Mesangial cell (primary cell): ENCODE data around the gene PMVK. TPM values are rescaled to one million over a fixed set of nuclear protein-coding genes. Genes with fewer than 3 reads are reported as not detected.

ENCODE experiments used
- total RNA-seq: library from RNA; depleted of rRNA; stranded (reverse); fragments of >200 nt; gene quantifications from 2 replicates; pipeline ENCODE4 v1.2.3, GENCODE V29; 2015

PMVK gene
- total RNA-seq, result 10.8 and 13.6 TPM in 2 replicates

GRCh38 chr1:154936555-154937084, at the start of gene PMVK:
PMVK (minus strand) TSS chr1:154936719; CDS start chr1:154936685, 34 bp downstream.

GRCh38 chr1:154982897-154983648, 46.6 kb upstream of the PMVK start, which contains the start of gene FLAD1:
FLAD1 (plus strand) TSS chr1:154983344; CDS start chr1:154983695, 351 bp downstream.

DNA sequence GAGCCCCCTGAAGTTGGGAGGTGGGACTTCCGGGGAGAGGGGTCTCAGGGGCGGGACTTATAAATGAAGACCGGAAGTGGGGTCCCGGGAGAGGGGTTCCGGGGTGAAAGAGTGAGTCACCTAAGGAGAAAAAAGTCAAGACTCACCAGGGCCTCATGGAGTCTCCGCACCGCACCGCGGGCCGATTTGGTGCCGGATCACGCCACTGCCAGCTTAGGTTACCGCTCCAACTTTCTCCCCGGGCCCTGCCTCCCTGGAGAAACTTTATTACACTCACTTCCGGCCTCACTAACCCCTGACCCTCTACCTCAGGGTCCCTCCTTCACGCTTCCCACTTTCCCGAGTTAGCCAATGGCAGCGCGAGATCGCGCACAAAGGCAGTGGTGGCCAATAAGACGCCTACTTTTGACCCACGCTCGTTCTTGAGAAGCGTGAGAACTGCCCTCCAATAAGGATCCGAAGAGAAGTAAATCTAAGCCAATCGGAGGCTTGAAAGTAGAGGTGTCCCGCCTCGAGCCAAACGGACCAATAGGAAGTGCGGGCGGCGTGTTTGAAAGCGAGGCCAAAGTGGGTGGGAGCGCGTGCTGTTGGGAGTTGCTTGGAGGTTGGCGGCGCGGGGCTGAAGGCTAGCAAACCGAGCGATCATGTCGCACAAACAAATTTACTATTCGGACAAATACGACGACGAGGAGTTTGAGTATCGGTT, 37.7 kb upstream of the PMVK start, which contains the start of gene CKS1B:
Gene CKS1B, plus strand, starts transcription at position 580 of the 706 bp plus-strand sequence. Its CDS starts 65 bp downstream, at position 645.

GRCh38 chr1:154970631-154971340, 34.3 kb upstream of the PMVK start, which contains the start of gene SHC1:
SHC1 (minus strand) TSS chr1:154970747; CDS start chr1:154970526, 221 bp downstream.

GRCh38 chr1:154961207-154962155, 25.0 kb upstream of the PMVK start, which contains the start of gene PYGO2:
PYGO2 (minus strand) TSS chr1:154961782; CDS start chr1:154961576, 206 bp downstream.

GRCh38 chr1:154955718-154956543, 19.4 kb upstream of the PMVK start, which contains the start of gene PBXIP1:
PBXIP1 (minus strand) TSS chr1:154956099; CDS start chr1:154953721, 2,378 bp downstream.

Other genes starting within 250 kb of the PMVK start
- gene KCNN3, start 66.4 kb downstream of the PMVK start, total RNA-seq, result under 0.01 TPM in 2 replicates
- gene PBXIP1, start 19.4 kb upstream of the PMVK start, total RNA-seq, result 19.6 and 134 TPM in 2 replicates
- 21.0 and 27.5 TPM in 2 replicates for gene PYGO2, start 25.1 kb upstream of the PMVK start, total RNA-seq
- gene SHC1, start 34.0 kb upstream of the PMVK start, total RNA-seq, result 197 and 225 TPM in 2 replicates
- gene CKS1B, start 38.0 kb upstream of the PMVK start, total RNA-seq, result 35.0 and 288 TPM in 2 replicates
- 39.6 and 50.0 TPM in 2 replicates for gene FLAD1, start 46.6 kb upstream of the PMVK start, total RNA-seq
- 0.89 TPM in 1 of 2 replicates, not detected in the other for gene LENEP, start 56.9 kb upstream of the PMVK start, total RNA-seq
- 19.1 and 23.5 TPM in 2 replicates for gene ZBTB7B, start 66.1 kb upstream of the PMVK start, total RNA-seq
- 0.13 TPM in 1 of 2 replicates, not detected in the other for gene DCST2, start 97.1 kb upstream of the PMVK start, total RNA-seq
- gene DCST1, start 97.1 kb upstream of the PMVK start, total RNA-seq, result not detected in 2 replicates
- gene ADAM15, start 114.6 kb upstream of the PMVK start, total RNA-seq, result 116 and 227 TPM in 2 replicates
- 13.5 and 17.6 TPM in 2 replicates for gene EFNA4, start 127.0 kb upstream of the PMVK start, total RNA-seq
- gene EFNA3, start 142.1 kb upstream of the PMVK start, total RNA-seq, result 0.98 and 4.3 TPM in 2 replicates
- 10.6 and 41.1 TPM in 2 replicates for gene EFNA1, start 191.2 kb upstream of the PMVK start, total RNA-seq
- 42.0 and 45.3 TPM in 2 replicates for gene SLC50A1, start 199.1 kb upstream of the PMVK start, total RNA-seq
- gene DPM3, start 203.8 kb upstream of the PMVK start, total RNA-seq, result 65.3 and 79.0 TPM in 2 replicates
- 239 and 262 TPM in 2 replicates for gene KRTCAP2, start 236.6 kb upstream of the PMVK start, total RNA-seq
- 6.0 and 11.2 TPM in 2 replicates for gene TRIM46, start 237.1 kb upstream of the PMVK start, total RNA-seq